Measurements from ENCODE around the gene PDE1C. TPM values are rescaled to one million over a fixed set of nuclear protein-coding genes. Genes with fewer than 3 reads are reported as not detected.

The PDE1C gene
- total and polyA plus RNA-seq, 2 of the 4 experiments (the other 2 are of a cell fraction) = 14.2 to 61.5 TPM

DNA sequence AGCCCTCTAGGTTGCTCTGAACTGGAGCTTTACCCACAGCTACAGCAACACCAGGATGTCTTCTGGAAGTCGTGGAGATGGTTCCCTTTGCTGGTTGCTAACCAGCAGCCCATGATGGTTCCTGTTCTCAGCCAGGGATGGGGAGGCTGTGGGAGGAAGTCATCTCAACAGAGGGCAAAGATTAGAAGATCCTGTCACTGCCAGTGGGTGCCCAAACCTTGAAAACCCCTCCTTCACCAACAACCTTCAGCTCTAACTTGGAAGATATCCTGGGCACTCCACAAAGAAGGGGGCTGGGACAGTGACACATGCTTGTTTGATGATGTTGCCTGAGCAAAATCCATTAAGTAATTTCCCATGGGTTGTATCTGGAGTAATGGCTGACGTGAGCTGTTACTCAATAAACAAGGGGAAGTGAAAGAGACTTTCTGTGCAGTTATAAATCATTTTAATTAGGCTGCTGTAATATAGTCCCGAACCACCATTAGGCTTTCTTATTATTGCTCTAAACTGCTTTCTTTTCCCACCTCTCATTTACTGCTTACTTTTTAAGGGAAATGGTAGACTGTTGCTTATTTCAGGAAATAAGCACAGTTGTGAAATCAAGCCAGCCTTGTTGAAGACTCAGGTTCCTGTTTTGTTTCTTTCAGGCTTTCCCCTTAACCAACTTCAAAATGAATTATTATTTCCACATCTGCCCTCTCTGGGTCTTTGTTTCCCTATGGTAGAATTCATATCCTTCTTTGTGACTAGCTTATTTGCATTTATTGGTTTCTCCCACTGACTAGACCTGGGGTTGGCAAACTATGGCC is 258.4 kb downstream of the PDE1C start:
- ChIA-PET POLR2A (ENCODE audit: unreplicated experiment) (no interaction called here), CTCF (no interaction called here)
- Histone ChIP-seq H3K27ac (ENCODE audit: insufficient read depth, low read length) (peak overlapping the region; percentile 74), H2BK20ac (ENCODE audit: low read depth, low read length) (peak overlapping the region; percentile 51; the same call in 1 of the 2 replicates), H3K79me1 (ENCODE audit: low read depth in 1 of 2, low read length in 2 of 2) (0 out of 4 replicates have a peak, but pooled peaks cover 0 to 5% of the 10 kb centered on the region in 2 experiments), H2AFZ (replicated peaks; ENCODE audit: low read length, poor library complexity) (peak overlapping the region; percentile 24), H3K56ac (ENCODE audit: extremely low read depth, insufficient read depth, low read length) (no peak overlapping the region), H4K91ac (ENCODE audit: insufficient read depth, low read depth, low read length) (peak overlapping the region; percentile 10; the same call in 1 of the 2 replicates), H2BK5ac (ENCODE audit: low read depth, low read length, poor library complexity, severe bottlenecking) (peak overlapping the region; percentile 82), H2AK9ac (replicated peaks; ENCODE audit: low read depth, low read length, poor library complexity) (no peak overlapping the region), H4K5ac (ENCODE audit: low read depth, low read length) (peak overlapping the region; percentile 88), H3K23ac (ENCODE audit: low read depth, low read length) (no peak overlapping the region), H3K9me1 (ENCODE audit: insufficient read depth, low read length) (peaks cover 6% of the 10 kb centered on the region; the same call in 1 of the 2 replicates), H3K4me1 (ENCODE audit: control insufficient read depth, insufficient read depth, low read length) (peaks cover 11% of the 10 kb centered on the region; the same call in 1 of the 2 replicates), H3K4ac (ENCODE audit: low read depth, low read length) (peak overlapping the region; percentile 53), H3K36me3 (ENCODE audit: control insufficient read depth, insufficient read depth, low read length) (peaks cover 16% of the 10 kb centered on the region), H3K9ac (ENCODE audit: low read depth, low read length) (no peak overlapping the region), H3K9me3 (ENCODE audit: control insufficient read depth, insufficient read depth, low read length) (no peaks in the 10 kb centered on the region), H3K4me2 (ENCODE audit: low read depth, low read length) (peak overlapping the region; percentile 48; the same call in 1 of the 2 replicates), H4K20me1 (ENCODE audit: insufficient read depth, low read length) (no peaks in the 10 kb centered on the region), H3K18ac (ENCODE audit: low read depth, low read length) (peak overlapping the region; percentile 87; the same call in 1 of the 2 replicates), H2BK15ac (ENCODE audit: low read depth, low read length) (peak overlapping the region; percentile 38; the same call in 1 of the 3 replicates), H2AK5ac (ENCODE audit: low read depth, low read length) (no peak overlapping the region), H2BK120ac (ENCODE audit: low read depth, low read length) (peak overlapping the region; percentile 47; the same call in 1 of the 2 replicates), H3K27me3 (ENCODE audit: control insufficient read depth, insufficient read depth, low read length) (no peaks in the 10 kb centered on the region), H4K8ac (ENCODE audit: low read depth in 2 of 2, low read length in 2 of 2) (peak overlapping the region; percentile 13 to 34; a peak in 3 of 4 replicates), H3K14ac (replicated peaks; ENCODE audit: low read depth, low read length) (no peak overlapping the region; the same call in 1 of the 2 replicates), H3K4me3 (ENCODE audit: insufficient read depth, low read depth, low read length) (no peak overlapping the region)
- BruUV-seq (replicated peaks) = no TSS peak
- in situ Hi-C loops (cut with MboI; ENCODE audit: low sequenced_read_pairs) (no loop called here), dilution Hi-C loops (cut with HindIII; ENCODE audit: low sequenced_read_pairs, unreplicated experiment) (no loop called here), intact Hi-C loops (cut with micrococcal nuclease) (loop anchor here (10.0 kb wide), 1 partner anchor 253 kb away; no protein-coding TSS in a partner anchor)
- peak; percentile 66 for ATAC-seq (ENCODE audit: low read depth)
- WGBS, 2 experiments (ENCODE audit: extremely low coverage in 2 of 2, insufficient read length in 1 of 2) = no CpG with 5 or more reads among the region's 3 CpGs
- peak; percentile 66 for TF ChIP-seq CEBPB (IDR thresholded peaks at IDR 0.05; ENCODE audit: low read depth, low read length)
- TF ChIP-seq, protein P1, sequence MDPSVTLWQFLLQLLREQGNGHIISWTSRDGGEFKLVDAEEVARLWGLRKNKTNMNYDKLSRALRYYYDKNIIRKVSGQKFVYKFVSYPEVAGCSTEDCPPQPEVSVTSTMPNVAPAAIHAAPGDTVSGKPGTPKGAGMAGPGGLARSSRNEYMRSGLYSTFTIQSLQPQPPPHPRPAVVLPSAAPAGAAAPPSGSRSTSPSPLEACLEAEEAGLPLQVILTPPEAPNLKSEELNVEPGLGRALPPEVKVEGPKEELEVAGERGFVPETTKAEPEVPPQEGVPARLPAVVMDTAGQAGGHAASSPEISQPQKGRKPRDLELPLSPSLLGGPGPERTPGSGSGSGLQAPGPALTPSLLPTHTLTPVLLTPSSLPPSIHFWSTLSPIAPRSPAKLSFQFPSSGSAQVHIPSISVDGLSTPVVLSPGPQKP (IDR thresholded peaks at IDR 0.05; ENCODE audit: borderline replicate concordance, low read depth, low read length) = no peak
- DNase-seq = peak; percentile 75

All from IMR-90 (cell line).